Stimulated activated CD8-positive, alpha-beta memory T cell treated with anti-CD3 and anti-CD28 coated beads, Interleukin-15, amount 100 ng/mL, for 48 hours (primary cell): ENCODE measurements around the gene VWC2.

Source experiments
- DNase-seq, 2 donors: peaks; one replicate each; pipeline ENCODE4 v3.0.0-alpha.2; 2020; ENCODE audit warnings: low read depth in 2 of 2

VWC2 gene

GRCh38 chr7:49783446-49783845 is 10.0 kb downstream of the VWC2 start:
- no peak for DNase-seq

DNA sequence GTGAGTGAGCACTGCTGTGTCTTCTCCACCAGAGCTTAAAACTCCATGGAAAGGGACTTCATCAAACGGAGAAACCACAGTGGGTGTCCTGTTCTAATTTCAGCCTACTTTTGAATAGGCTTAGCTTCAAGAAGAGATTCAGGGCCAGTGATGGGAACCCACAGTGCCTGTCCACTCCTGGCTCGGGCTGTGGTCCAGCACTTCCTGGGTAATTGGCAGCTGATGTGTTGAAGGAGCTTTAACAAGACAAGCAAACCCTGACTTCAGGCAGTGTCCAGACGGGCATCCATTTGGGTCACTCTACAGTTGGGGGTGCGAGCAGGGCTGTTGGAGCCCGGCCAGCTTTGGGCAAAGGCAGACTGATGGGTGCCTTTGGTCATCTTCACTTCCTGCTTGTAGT is 14.5 kb downstream of the VWC2 start:
- DNase-seq = no peak

DNA sequence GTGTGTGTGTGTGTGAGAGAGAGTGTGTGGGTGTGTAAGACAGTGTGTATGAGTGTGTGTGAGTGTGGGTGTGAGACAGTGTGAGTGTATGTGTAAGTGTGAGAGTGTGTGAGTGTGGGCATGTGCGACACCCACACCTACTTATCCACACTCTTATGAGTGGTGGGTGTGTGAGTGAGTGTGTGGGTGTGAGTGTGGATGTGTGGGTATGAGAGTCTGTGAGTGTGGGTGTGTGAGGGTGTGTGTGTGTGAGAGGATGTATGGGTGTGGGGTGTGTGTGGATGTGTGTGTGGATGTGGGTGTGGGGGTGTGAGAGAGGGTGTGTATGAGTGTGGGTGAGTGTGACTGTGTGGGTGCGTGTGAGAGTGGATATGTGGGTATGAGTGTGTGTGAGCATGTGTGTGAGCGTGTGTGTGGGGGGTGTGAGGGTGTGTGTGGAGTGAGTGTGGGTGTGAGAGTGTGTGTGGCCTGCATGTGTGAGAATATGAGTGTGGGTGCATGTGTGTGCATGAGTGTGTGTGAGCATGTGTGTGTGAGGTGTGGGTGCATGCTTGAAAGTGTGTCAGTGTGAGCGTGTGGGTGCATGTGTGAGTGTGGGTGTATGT is 15.1 kb downstream of the VWC2 start:
- DNase-seq = no peak

- DNase-seq = no peak
Measured at GRCh38 chr7:49789736-49790135, 16.3 kb downstream of the VWC2 start.

GRCh38 chr7:49790209-49790608 is 16.8 kb downstream of the VWC2 start:
- no peak for DNase-seq

DNA sequence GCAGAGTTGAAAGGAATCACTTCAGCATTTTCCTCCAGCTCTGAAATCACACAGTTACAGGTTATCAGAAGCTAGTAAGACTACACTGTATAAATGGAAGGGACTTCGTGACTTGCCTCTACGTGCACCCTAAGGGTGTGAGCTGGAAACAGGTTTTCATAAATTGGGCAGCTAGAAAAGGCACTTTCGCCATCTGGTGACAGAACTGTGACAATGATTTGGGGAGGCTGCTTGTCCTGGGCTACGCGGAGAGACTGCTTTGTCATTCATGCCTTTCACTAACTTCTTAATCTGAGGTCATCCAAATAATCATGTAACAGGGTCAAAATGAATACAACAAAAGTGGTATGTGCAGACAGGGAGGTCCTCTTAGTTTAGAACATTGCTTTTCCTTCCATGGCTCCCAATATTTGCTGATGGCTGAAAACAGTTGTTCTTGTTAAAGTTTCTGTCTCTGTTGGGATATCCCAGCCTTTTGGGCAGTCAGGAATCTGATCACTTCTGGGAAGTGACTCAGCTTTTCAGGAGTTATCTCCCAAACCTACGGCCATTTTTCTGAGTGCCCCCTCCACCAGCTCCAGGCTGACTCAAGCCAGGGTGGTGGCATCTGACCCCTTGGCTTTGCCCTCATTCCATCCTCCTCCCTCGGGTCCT is 17.8 kb downstream of the VWC2 start:
- DNase-seq = no peak

DNA sequence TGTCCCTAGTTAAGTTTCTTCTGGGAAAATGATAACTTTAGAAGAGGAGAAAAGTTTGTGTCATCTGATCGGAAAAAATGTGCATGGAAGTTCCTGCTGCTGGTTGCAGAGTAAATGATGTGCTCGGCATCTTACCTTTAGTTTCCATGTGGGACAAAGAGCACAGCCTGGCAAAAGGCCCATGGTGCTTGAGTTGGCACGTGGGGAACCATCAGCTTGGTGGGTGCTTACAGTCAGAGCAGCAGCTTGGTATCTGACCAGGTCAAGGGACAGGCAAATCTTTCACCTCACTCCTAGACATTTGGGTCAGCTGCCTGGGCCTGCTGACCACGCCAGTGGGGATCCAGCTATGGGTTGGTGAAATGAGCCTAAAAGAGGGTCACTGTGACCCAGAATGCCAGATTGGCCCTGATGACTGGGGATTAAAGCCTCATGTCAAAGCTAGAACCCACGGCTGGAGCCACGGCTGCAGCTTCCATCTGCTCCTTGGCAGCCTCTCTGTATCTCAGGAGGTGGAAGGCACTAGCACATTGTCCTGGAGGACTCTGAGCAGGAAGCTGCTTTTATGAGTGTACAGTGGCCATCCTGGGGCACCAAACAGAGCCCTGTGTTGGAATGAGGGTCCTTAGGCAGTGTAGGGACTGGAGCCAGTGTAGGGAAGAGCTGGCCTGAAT is 24.7 kb downstream of the VWC2 start:
- DNase-seq = no peak

DNA sequence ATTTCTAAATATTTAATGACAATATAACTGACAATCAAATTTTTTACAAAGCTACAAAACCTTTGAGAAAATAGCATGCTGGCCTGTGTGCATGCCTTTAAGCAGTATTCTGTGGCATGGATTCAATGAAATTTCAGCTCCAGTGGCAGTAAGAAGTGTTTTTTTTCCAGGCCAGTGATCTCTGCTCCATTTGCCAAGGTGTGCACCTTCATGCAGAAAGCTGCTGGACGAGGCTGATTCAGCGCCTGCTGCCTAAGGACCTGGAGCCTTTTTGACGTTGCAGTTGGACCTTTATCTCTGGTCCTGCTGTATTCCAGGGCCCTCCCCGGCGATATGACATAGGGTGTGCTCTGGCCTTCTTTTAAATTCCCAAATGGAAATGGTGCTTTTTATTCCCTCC is 26.6 kb downstream of the VWC2 start:
- no peak for DNase-seq

DNA sequence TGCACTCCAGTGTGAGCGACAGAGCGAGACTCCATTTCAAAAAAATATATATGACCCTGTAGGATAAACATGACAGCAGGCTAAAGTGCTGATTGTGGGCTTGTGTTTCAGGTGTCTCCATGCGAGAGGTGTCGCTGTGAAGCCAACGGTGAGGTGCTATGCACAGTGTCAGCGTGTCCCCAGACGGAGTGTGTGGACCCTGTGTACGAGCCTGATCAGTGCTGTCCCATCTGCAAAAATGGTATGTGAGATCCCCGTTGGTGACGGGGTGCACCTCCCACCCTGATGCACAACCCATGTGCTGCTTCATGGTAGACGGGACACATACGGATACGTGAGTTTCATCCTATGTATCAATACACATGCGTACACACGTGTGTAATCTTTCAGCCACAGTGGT is 29.2 kb downstream of the VWC2 start:
- no peak for DNase-seq

DNA sequence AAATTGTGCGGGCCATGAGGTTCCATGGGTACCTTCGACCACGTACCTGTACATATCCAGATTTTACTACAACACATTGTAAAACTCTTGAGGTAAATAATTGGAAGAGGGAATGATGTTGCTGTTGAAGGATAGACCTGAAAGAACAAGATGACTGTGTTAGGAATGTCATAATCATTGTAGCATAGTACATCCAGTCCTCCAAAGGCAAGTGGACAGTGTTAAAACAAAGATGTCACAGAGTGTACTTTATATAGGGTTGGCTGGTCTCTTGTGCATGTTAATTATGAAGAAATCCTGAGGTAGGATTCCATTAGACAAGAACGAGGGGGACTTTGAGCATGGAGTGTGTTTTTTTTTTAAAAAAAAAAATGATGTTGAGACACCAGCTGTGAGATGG is 30.4 kb downstream of the VWC2 start:
- no peak for DNase-seq

- no peak for DNase-seq
Measured at GRCh38 chr7:49805371-49806007, 32.1 kb downstream of the VWC2 start.

- DNase-seq = no peak
Measured at GRCh38 chr7:49812534-49812933, 39.1 kb downstream of the VWC2 start.

DNA sequence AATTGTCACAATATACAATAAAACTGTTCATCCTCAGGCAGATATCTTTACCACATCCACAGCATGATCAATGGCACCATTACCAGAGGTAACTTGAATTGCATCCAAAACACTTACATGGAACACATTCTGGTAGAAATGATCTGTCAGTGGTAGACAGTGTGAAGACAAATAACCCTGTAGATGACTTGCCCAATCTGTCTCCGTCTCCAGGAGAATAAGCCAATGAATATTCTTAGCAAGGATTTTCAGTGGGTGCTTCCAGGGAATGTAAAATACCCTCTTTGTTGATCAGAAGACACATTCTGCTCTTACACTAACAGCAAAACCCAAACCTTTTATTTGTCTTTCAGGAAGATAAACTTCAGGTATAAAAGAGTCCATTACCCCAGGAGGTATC is 43.8 kb downstream of the VWC2 start:
- no peak for DNase-seq

DNA sequence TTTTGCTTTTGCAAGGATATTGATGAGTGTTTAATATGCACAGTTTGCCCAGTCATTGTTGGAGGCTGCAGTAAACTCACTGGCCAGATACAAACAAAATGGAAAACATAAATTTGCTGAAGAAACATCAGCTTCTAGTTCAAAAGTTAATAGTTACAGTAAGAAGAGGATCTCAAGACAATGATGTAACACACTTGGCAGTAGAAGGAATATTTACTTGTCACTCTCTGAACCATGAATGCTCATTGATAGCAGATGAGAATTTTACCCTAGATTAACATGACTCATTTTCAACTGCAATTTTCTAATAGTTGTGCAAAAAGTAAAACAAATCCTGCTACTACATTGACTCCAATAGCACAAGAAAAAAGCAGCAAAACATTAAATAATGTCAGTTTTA is 47.7 kb downstream of the VWC2 start:
- no peak for DNase-seq

- DNase-seq = no peak
Measured at GRCh38 chr7:49822856-49823255, 49.4 kb downstream of the VWC2 start.

GRCh38 chr7:49823566-49823965 is 50.1 kb downstream of the VWC2 start:
- no peak for DNase-seq

DNA sequence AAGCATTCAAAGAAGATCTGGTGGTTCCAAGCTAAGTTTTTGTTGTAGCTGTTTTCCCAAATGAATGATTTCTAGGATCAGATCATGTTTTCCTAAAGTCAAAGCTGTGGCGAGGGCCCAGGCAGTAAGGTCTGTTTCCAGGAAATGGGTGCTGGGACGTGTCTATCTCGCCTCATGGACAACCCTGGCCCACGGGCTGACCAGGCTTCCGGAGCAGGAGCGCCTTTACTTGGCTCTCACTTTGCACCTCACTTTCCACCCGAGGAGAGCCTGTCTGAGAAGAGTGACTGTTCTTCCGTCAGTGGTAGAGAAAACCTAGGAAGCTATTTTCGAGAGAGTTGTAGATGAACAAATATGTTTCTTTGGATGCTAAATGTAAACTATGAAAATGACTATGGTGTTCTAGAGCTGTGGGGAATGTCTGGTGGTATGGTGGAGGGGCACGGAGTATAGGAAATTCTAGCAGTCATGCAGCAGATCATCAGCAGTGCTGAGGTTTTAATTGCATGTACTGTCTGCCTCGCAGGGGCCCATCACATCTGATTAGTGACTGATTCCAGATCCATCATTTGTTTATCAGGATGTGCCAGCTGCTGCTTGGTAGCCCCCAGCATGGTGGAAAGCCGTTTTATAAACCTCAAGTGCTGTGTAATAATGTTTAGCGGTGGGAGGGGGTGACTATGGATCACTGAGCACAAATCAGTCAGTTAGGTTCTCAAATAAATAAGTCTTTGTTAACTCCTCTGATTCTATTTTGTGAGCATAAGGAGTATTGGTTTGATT is 66.6 kb downstream of the VWC2 start:
- no peak for DNase-seq

DNA sequence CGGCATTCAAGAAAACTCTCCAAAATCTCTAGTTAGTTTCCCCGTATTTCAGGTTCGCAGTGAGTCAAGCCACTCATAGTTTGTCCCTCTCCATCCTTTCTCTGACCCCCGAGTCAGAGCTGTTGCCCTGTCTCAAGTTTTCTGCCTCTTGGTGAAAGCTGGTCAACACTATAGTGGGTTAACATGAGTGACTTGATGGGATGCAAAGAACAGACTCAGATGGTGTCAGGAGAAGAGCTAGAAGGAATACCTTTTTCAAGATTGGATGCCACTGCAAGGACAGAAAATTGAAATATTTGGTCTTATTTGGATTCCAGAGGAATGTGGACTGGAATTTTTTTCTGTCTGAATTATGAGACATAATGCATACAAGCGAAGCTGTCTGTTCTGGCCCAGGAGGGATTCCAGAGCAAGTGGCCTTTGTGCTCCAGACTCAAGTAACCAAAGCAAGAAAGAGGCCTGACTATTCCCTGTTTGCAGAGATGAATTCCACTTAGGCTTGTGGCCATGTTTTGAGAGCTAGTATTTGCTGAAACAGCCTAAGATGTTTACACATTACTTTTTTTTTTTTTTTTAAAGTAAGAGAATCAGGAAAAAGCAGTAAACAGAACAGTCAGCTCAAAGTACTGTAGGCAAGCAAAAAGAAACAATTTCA is 67.4 kb downstream of the VWC2 start:
- no peak for DNase-seq

- DNase-seq = no peak
Measured at GRCh38 chr7:49845626-49846025, 72.2 kb downstream of the VWC2 start.

GRCh38 chr7:49848211-49848841 is 74.9 kb downstream of the VWC2 start:
- DNase-seq = no peak
